Activated CD4-positive, alpha-beta memory T cell treated with anti-CD3 and anti-CD28 coated beads, Interleukin-2, amount 10 ng/mL, durations not matched to agents 7 days and 5 days (primary cell): ENCODE results near the gene IL31. TPM values are rescaled to one million over a fixed set of nuclear protein-coding genes. Genes with fewer than 3 reads are reported as not detected.

Experiments used
- CTCF ChIA-PET: fragments of 350-600 bp; sonication (Branson Sonifier 250); formaldehyde crosslinking; loops from one replicate; lab custom pipeline; 2021; ENCODE audit warnings: antibody characterized with exemption, inconsistent platforms; lab: Charles Lee
- POLR2A ChIA-PET: fragments of 350-600 bp; sonication (Branson Sonifier 250); formaldehyde crosslinking; loops from one replicate; lab custom pipeline; 2021; ENCODE audit warnings: antibody characterized with exemption; lab: Charles Lee
- DNase-seq: peaks from one replicate; pipeline ENCODE4 v3.0.0-alpha.2; 2020
- H3K27ac Mint-ChIP-seq: one replicate; pipeline ENCODE4 v1.8.0; 2021; ENCODE audit warnings: mild to moderate bottlenecking, mixed read lengths
- H3K27me3 Mint-ChIP-seq: one replicate; pipeline ENCODE4 v1.8.0; 2021; ENCODE audit warnings: mixed read lengths
- H3K36me3 Mint-ChIP-seq: one replicate; pipeline ENCODE4 v1.8.0; 2021; ENCODE audit warnings: low read depth, mixed read lengths
- H3K4me1 Mint-ChIP-seq: one replicate; pipeline ENCODE4 v1.8.0; 2021; ENCODE audit warnings: mixed read lengths
- H3K4me3 Mint-ChIP-seq: one replicate; pipeline ENCODE4 v1.8.0; 2021; ENCODE audit warnings: mild to moderate bottlenecking, mixed read lengths
- H3K9me3 Mint-ChIP-seq: one replicate; pipeline ENCODE4 v1.8.0; 2021; ENCODE audit warnings: mixed read lengths
- total RNA-seq, 2 experiments: library from RNA; stranded (reverse); gene quantifications; one replicate each; pipeline ENCODE4 v1.2.3, GENCODE V29; 2021

The IL31 gene
- total RNA-seq, 2 experiments from 2014 or later = not detected

GRCh38 chr12:122145505-122146330 lies 28.3 kb downstream of the IL31 start:
- no peak overlapping the region for H3K27ac Mint-ChIP-seq
- no peak overlapping the region for H3K4me3 Mint-ChIP-seq
- H3K4me1 Mint-ChIP-seq = no peaks in the 10 kb centered on the region
- peaks cover 15% of the 10 kb centered on the region for H3K27me3 Mint-ChIP-seq
- DNase-seq = no peak
- POLR2A ChIA-PET = no interaction called here
- no peaks in the 10 kb centered on the region for H3K9me3 Mint-ChIP-seq
- CTCF ChIA-PET = no interaction called here
- H3K36me3 Mint-ChIP-seq = peaks cover 2% of the 10 kb centered on the region

- no peaks in the 10 kb centered on the region for H3K4me1 Mint-ChIP-seq
- peaks cover 5% of the 10 kb centered on the region for H3K36me3 Mint-ChIP-seq
- peaks cover 11% of the 10 kb centered on the region for H3K27me3 Mint-ChIP-seq
- H3K4me3 Mint-ChIP-seq = no peak overlapping the region
- H3K9me3 Mint-ChIP-seq = no peaks in the 10 kb centered on the region
- CTCF ChIA-PET = interaction anchor here (0.7 kb wide), 1 partner anchor 37 kb away, joined by 4 read pairs; no protein-coding TSS in a partner anchor
- H3K27ac Mint-ChIP-seq = no peak overlapping the region
- POLR2A ChIA-PET = no interaction called here
- no peak for DNase-seq
Observed at GRCh38 chr12:122144885-122145284, 29.1 kb downstream of the IL31 start.

- Mint-ChIP-seq H3K4me3 (no peak overlapping the region), H3K36me3 (peaks cover 8% of the 10 kb centered on the region), H3K9me3 (no peaks in the 10 kb centered on the region), H3K27me3 (no peaks in the 10 kb centered on the region), H3K27ac (no peak overlapping the region), H3K4me1 (no peaks in the 10 kb centered on the region)
- ChIA-PET POLR2A (no interaction called here), CTCF (no interaction called here)
- DNase-seq = no peak
Observed at GRCh38 chr12:122142857-122143256, 31.2 kb downstream of the IL31 start.

- H3K4me1 Mint-ChIP-seq = no peaks in the 10 kb centered on the region
- H3K27me3 Mint-ChIP-seq = no peaks in the 10 kb centered on the region
- no peak overlapping the region for H3K27ac Mint-ChIP-seq
- no peak for DNase-seq
- ChIA-PET POLR2A (no interaction called here), CTCF (interaction anchor here (0.6 kb wide), 1 partner anchor 147 kb away, joined by 7 read pairs; no protein-coding TSS in a partner anchor)
- no peak overlapping the region for H3K4me3 Mint-ChIP-seq
- H3K36me3 Mint-ChIP-seq = peaks cover 8% of the 10 kb centered on the region
- no peaks in the 10 kb centered on the region for H3K9me3 Mint-ChIP-seq
Observed at GRCh38 chr12:122141911-122142725, 31.9 kb downstream of the IL31 start.

DNA sequence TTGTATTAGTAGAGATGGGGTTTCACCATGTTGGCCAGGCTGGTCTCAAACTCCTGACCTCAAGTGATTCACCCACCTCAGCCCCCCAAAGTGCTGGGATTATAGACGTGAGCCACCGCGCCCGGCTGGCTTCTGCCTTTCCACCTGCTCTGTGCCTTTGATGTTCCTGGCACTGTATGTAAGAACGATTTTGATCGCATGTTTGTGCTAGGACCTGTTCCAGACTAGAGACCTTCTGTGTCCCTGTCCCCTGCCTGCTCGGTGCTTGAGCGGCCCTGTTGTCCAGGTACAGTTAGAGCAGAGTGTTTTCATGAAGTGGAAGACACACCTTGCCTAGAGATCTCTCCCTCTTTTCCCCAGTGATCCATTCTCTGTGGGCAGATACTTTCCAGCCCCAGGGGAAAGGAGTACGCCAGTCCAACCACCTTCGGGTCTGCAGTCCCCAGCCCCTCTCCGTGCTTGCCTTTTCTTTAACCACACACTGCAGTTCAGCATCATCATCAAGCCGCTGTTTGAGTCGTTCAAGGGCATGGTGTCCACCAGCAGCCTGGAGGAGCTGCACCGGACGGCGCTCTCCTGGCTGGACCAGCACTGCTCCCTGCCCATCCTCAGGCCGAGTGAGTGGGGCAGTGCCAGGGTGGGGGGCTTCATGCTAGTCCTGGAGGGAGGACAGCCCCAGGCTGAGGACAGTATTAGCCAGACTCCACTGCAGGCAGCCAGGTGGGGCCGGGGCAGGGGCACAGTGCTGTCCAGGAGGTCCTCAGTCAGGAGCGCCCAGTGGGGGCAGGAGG lies 33.4 kb downstream of the IL31 start:
- no peak for DNase-seq
- peaks cover 8% of the 10 kb centered on the region for H3K36me3 Mint-ChIP-seq
- H3K27me3 Mint-ChIP-seq = no peaks in the 10 kb centered on the region
- no peak overlapping the region for H3K4me3 Mint-ChIP-seq
- H3K9me3 Mint-ChIP-seq = no peaks in the 10 kb centered on the region
- POLR2A ChIA-PET = no interaction called here
- CTCF ChIA-PET = no interaction called here
- no peak overlapping the region for H3K27ac Mint-ChIP-seq
- H3K4me1 Mint-ChIP-seq = no peaks in the 10 kb centered on the region

DNA sequence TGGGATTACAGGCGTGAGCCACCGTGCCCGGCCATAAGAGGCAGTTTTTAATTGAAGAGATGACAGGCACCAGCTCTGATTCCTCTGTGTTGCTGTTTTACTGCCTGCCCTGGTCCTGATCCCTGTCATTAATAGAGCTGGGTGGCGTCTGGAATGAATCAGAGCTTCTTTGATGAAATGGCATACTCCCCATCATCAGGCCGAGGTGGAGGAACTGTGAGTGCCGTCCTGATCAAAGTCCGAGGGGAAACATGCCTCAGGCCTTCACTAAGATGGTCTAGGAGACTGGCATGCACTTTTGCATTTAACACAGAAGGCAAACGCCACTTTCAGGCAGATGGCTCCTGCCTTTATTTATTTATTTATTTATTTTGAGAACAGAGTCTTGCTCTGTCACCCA lies 34.1 kb downstream of the IL31 start:
- Mint-ChIP-seq H3K4me1 (no peaks in the 10 kb centered on the region), H3K9me3 (no peaks in the 10 kb centered on the region), H3K4me3 (no peak overlapping the region), H3K27ac (no peak overlapping the region), H3K27me3 (no peaks in the 10 kb centered on the region), H3K36me3 (peaks cover 9% of the 10 kb centered on the region)
- ChIA-PET POLR2A (no interaction called here), CTCF (no interaction called here)
- no peak for DNase-seq

- no peak overlapping the region for H3K27ac Mint-ChIP-seq
- DNase-seq = no peak
- no peak overlapping the region for H3K4me3 Mint-ChIP-seq
- no peaks in the 10 kb centered on the region for H3K27me3 Mint-ChIP-seq
- no peaks in the 10 kb centered on the region for H3K4me1 Mint-ChIP-seq
- H3K36me3 Mint-ChIP-seq = peaks cover 10% of the 10 kb centered on the region
- CTCF ChIA-PET = no interaction called here
- POLR2A ChIA-PET = no interaction called here
- H3K9me3 Mint-ChIP-seq = no peaks in the 10 kb centered on the region
Observed at GRCh38 chr12:122139266-122139665, 34.8 kb downstream of the IL31 start.

DNA sequence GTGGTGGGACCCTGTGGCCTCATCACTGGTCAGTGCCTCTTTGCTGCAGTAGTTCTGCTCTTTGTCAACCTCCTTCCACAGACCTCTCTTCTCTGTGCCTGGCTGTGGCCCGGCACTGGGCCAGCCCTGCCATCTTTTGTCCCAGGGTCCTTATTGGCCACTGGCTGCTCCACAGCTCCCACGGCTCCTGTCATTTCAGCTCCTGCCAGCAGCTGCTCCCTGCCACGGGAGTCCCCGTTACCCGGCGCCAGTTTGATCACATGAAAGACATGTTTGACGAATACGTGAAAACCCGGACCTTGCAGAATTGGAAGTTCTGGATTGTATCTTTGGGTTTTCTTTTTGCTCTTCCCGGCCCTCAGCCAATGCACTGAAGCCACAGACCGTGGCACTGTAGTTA lies 35.4 kb downstream of the IL31 start:
- H3K4me1 Mint-ChIP-seq = no peaks in the 10 kb centered on the region
- ChIA-PET CTCF (interaction anchor here (0.6 kb wide), 1 partner anchor 128 kb away, joined by 4 read pairs; no protein-coding TSS in a partner anchor), POLR2A (no interaction called here)

GRCh38 chr12:122138181-122138580 lies 35.8 kb downstream of the IL31 start:
- ChIA-PET CTCF (interaction anchor here (0.6 kb wide), 1 partner anchor 129 kb away, joined by 4 read pairs; no protein-coding TSS in a partner anchor), POLR2A (interaction anchor here (0.6 kb wide), 1 partner anchor 10 kb away, joined by 3 read pairs; no protein-coding TSS in a partner anchor)
- Mint-ChIP-seq H3K27me3 (no peaks in the 10 kb centered on the region), H3K36me3 (peaks cover 18% of the 10 kb centered on the region), H3K9me3 (no peaks in the 10 kb centered on the region), H3K27ac (no peak overlapping the region), H3K4me1 (no peaks in the 10 kb centered on the region), H3K4me3 (no peak overlapping the region)
- no peak for DNase-seq

More for the DNA sequence above, 35.4 kb downstream of the IL31 start:
- H3K27me3 Mint-ChIP-seq = no peaks in the 10 kb centered on the region
- H3K4me3 Mint-ChIP-seq = no peak overlapping the region
- no peak overlapping the region for H3K27ac Mint-ChIP-seq
- no peak for DNase-seq
- no peaks in the 10 kb centered on the region for H3K9me3 Mint-ChIP-seq
- H3K36me3 Mint-ChIP-seq = peaks cover 16% of the 10 kb centered on the region

DNA sequence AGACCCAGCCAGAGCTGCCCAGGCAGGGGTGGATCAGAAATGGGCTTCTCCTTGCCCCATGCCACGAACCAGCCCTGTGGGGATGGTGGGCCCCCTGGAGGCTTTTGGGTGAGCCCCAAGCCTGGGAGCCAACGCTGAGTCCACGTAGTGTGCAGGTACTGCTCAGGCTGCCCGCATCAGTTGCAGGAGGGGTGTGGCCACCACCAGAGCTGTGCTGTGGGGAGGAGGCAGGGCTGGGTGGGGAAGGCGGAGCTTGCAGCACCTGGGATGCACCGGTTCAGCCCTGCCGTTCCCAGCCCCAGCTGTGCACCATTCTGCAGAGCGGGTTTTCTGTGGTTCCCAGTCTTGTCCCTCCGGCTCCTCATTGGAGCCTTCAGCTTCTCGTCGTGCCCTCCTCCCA lies 36.3 kb downstream of the IL31 start:
- ChIA-PET CTCF (no interaction called here), POLR2A (interaction anchor here (0.6 kb wide), 1 partner anchor 10 kb away, joined by 3 read pairs; no protein-coding TSS in a partner anchor)
- H3K9me3 Mint-ChIP-seq = no peaks in the 10 kb centered on the region
- H3K4me3 Mint-ChIP-seq = no peak overlapping the region
- DNase-seq = no peak
- H3K27me3 Mint-ChIP-seq = no peaks in the 10 kb centered on the region
- peaks cover 18% of the 10 kb centered on the region for H3K36me3 Mint-ChIP-seq
- H3K27ac Mint-ChIP-seq = no peak overlapping the region
- no peaks in the 10 kb centered on the region for H3K4me1 Mint-ChIP-seq

DNA sequence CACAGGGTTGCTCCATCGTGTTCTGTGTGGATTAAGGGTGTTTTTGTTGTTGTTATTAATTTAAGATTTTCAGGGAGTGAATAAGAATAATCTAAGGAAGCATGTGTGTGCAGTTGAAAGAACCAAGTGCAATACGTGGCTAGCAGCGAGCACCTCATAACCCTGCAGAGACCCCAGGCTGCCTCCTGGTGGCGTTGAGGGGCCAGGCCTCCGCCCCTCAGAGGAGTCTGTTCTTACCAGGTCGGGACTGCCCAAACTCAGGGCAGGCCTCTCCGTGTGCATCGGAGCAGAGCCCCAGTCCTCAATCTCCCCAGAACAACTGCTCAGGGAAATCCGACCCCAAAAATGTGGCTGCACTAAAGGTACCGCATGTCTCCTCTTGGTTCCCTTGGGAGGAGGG lies 36.8 kb downstream of the IL31 start:
- no peak overlapping the region for H3K27ac Mint-ChIP-seq
- H3K4me3 Mint-ChIP-seq = no peak overlapping the region
- no peaks in the 10 kb centered on the region for H3K4me1 Mint-ChIP-seq
- CTCF ChIA-PET = no interaction called here
- DNase-seq = no peak
- peaks cover 18% of the 10 kb centered on the region for H3K36me3 Mint-ChIP-seq
- no peaks in the 10 kb centered on the region for H3K9me3 Mint-ChIP-seq
- H3K27me3 Mint-ChIP-seq = no peaks in the 10 kb centered on the region
- POLR2A ChIA-PET = no interaction called here

- no peak for DNase-seq
- Mint-ChIP-seq H3K27ac (no peak overlapping the region), H3K4me1 (no peaks in the 10 kb centered on the region), H3K36me3 (peaks cover 17% of the 10 kb centered on the region), H3K9me3 (no peaks in the 10 kb centered on the region), H3K27me3 (no peaks in the 10 kb centered on the region), H3K4me3 (no peak overlapping the region)
- ChIA-PET CTCF (no interaction called here), POLR2A (no interaction called here)
Observed at GRCh38 chr12:122135437-122136031, 38.5 kb downstream of the IL31 start.
